ENCODE data around the gene SELP. TPM values are rescaled to one million over a fixed set of nuclear protein-coding genes. Genes with fewer than 3 reads are reported as not detected.

Gene SELP
- total RNA-seq, 1 experiment from 2014 or later: 0.17 TPM

GRCh38 chr1:169568497-169568896, 61.4 kb downstream of the SELP start:
- no peak overlapping the region for H3K4me3 Mint-ChIP-seq
- no peak for DNase-seq (ENCODE audit: low spot score)
- ATAC-seq: no peak
- POLR2A ChIA-PET: no interaction called here
- no peaks in the 10 kb centered on the region for H3K27me3 Mint-ChIP-seq (ENCODE audit: low read depth)
- TF ChIP-seq IRF2 (CRISPR knock-in tag; IDR thresholded peaks at IDR 0.05; ENCODE audit: borderline replicate concordance, low read depth) (no peak), ZNF138 (CRISPR knock-in tag; conservative IDR thresholded peaks at IDR 0.05) (no peak)
- no peaks in the 10 kb centered on the region for H3K36me3 Mint-ChIP-seq
- no peak overlapping the region for H3K27ac Mint-ChIP-seq
- CTCF ChIA-PET: interaction anchor here (1.0 kb wide), 1 partner anchor 18 kb away, joined by 3 read pairs; the partner anchor contains the start of gene F5
- no peaks in the 10 kb centered on the region for H3K4me1 Mint-ChIP-seq
- peaks cover 14% of the 10 kb centered on the region for H3K9me3 Mint-ChIP-seq

GRCh38 chr1:169565335-169566271, 64.3 kb downstream of the SELP start:
- no peak overlapping the region for H3K27ac Mint-ChIP-seq

GRCh38 chr1:169563650-169564049, 66.3 kb downstream of the SELP start:
- Mint-ChIP-seq H3K27me3 (ENCODE audit: low read depth) (no peaks in the 10 kb centered on the region), H3K27ac (no peak overlapping the region), H3K4me1 (no peaks in the 10 kb centered on the region), H3K9me3 (peaks cover 21% of the 10 kb centered on the region), H3K4me3 (no peak overlapping the region), H3K36me3 (no peaks in the 10 kb centered on the region; the same call in 1 of the 2 replicates)
- ChIA-PET CTCF (no interaction called here), POLR2A (no interaction called here)
- DNase-seq (ENCODE audit: low spot score): no peak
- TF ChIP-seq ETV6 (CRISPR knock-in tag; IDR thresholded peaks at IDR 0.05): no peak
- no peak for TF ChIP-seq ZNF317 (CRISPR knock-in tag; IDR thresholded peaks at IDR 0.05; ENCODE audit: borderline replicate concordance, low read depth)
- no peak for TF ChIP-seq ZBTB21 (CRISPR knock-in tag; IDR thresholded peaks at IDR 0.05; ENCODE audit: borderline replicate concordance)
- ATAC-seq: no peak

More at GRCh38 chr1:169565335-169566271, 64.3 kb downstream of the SELP start:
- Mint-ChIP-seq H3K27me3 (ENCODE audit: low read depth) (no peaks in the 10 kb centered on the region), H3K4me1 (no peaks in the 10 kb centered on the region), H3K9me3 (peaks cover 21% of the 10 kb centered on the region), H3K4me3 (no peak overlapping the region), H3K36me3 (no peaks in the 10 kb centered on the region; the same call in 1 of the 2 replicates)
- TF ChIP-seq ATF3 (CRISPR knock-in tag; conservative IDR thresholded peaks at IDR 0.05) (no peak), NFYB (CRISPR knock-in tag; conservative IDR thresholded peaks at IDR 0.05; ENCODE audit: low read depth) (no peak), ESRRA (CRISPR knock-in tag; IDR thresholded peaks at IDR 0.05; ENCODE audit: borderline replicate concordance) (no peak), HMGA2 (CRISPR knock-in tag; IDR thresholded peaks at IDR 0.05) (no peak), SMAD4 (CRISPR knock-in tag; IDR thresholded peaks at IDR 0.05) (no peak), FOXP4 (CRISPR knock-in tag; IDR thresholded peaks at IDR 0.05) (no peak), IRF2 (CRISPR knock-in tag; IDR thresholded peaks at IDR 0.05; ENCODE audit: borderline replicate concordance, low read depth) (no peak), AR (CRISPR knock-in tag; IDR thresholded peaks at IDR 0.05) (no peak), ELF4 (CRISPR knock-in tag; IDR thresholded peaks at IDR 0.05; ENCODE audit: low read depth) (no peak), GABPB1 (CRISPR knock-in tag; IDR thresholded peaks at IDR 0.05) (no peak), ZNF317 (CRISPR knock-in tag; IDR thresholded peaks at IDR 0.05; ENCODE audit: borderline replicate concordance, low read depth) (no peak), ZNF121 (CRISPR knock-in tag; IDR thresholded peaks at IDR 0.05) (no peak), OVOL2 (CRISPR knock-in tag; IDR thresholded peaks at IDR 0.05; ENCODE audit: borderline replicate concordance) (no peak), CREM (CRISPR knock-in tag; IDR thresholded peaks at IDR 0.05) (no peak), ZNF219 (CRISPR knock-in tag; IDR thresholded peaks at IDR 0.05; ENCODE audit: borderline replicate concordance) (no peak)
- DNase-seq (ENCODE audit: low spot score) (no peak), ATAC-seq (no peak)
- POLR2A ChIA-PET: no interaction called here
- CTCF ChIA-PET: no interaction called here
